ENCODE results near the gene GOLGA8S. TPM values are rescaled to one million over a fixed set of nuclear protein-coding genes. Genes with fewer than 3 reads are reported as not detected.
"Not testable (repeated sequence)": the region's sequence is repeated elsewhere in the genome, so short reads cannot be mapped to it uniquely, and the experiment has no call there.

Gene GOLGA8S
- polyA plus RNA-seq, 3 donors = 0.64 to 1.6 (median 0.95) TPM

DNA sequence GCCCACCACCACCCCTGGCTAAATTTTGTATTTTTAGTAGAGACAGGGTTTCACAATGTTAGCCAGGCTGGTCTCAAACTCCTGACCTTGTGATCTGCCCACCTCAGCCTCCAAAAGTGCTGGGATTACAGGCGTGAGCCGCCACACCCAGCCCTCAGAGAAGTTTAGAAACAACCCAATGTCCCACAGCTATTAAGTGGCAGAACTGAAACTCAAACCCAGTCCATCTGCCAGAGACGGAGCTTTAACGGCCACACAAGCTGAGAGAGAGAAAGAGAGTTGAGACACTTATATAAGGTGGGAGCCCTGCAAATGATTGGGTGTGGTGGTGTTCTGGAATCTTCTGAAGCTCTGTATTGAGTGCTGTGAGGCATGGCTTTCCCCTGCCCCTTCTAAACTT lies 43.8 kb downstream of the GOLGA8S start:
- DNase-seq = not testable (repeated sequence)

DNA sequence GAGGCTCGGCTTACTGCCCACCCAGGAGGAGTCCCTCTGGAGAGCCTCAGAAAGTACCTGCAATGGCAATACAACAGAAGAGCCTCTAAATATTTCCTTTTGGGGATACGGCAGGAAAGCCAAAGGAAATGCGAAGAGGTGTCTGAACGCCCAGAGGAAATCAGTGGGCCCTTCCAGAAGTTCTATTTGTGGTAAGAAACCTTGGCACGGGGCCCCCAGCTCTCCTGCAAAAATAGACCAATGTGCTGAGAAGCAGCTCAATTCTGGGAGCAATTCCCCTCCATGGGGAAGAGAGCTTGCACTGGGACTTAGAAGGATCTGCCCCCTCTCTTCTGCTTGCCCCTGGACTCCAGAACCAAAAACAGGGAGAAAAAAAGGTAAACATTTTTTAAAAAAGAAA lies 44.7 kb downstream of the GOLGA8S start:
- DNase-seq = not testable (repeated sequence)

- DNase-seq = no peak
These were observed 47.1 kb downstream of the GOLGA8S start for GRCh38 chr15:23401627-23402026.

- DNase-seq = no peak
These were observed 47.6 kb downstream of the GOLGA8S start for GRCh38 chr15:23402140-23402539.

DNA sequence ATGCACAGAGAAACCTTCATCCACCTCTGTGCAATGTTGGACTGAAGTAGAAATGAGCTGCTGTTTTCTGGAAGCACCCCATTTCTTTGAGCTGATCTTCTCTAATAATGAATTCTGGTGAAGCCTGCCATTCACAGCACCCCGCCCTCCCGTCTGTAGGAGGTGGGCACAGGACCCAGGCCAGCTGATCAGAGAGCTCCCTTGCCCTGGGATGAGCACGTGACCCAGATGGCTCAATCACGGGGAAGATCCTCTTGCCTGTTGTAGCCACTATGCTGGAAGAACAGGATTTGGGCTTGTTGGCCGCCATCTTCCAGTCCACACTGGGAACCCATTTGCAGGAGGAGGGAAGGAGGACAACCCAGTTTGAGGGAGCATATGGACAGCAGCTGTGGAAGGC lies 48.0 kb downstream of the GOLGA8S start:
- no peak for DNase-seq

DNA sequence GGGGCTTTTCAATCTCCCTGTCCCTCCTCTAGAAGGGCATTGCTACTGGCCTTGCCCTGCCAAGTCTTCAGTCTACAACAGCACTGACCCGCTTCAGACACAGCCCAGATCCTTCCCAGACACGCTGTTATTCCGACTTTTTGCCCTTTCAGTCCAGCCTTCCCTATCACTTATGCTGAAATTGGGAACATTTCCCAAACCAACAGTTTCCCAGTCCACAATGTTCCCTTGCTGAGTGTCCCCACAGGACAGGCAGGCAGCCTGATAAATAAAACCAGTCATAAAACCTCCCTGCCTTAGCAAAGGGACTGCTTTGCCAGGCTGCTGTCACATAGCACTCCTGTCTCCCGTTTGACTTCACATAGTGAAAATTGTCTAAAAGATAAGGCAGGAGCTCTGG lies 49.0 kb downstream of the GOLGA8S start:
- DNase-seq = no peak

DNA sequence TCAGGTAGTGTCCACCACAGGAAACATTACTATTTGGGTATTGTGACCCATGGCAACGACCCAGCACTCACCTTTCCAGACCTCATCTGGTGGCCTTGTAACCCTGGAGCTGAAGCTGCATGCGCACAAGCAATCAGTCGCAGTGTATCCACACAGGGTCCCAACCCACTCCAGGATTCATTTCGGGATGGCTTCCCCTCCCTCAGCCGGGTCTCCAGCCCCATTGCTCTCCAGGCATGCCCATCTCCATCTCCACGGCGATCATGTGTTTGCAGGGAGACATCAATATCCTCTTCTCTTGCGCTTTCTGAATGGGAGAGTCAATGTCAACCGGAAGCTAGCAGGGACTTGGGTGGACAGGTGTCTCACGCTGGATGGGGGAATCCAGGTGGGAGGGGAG lies 57.3 kb downstream of the GOLGA8S start:
- DNase-seq = no peak

- DNase-seq = not testable (repeated sequence)
These were observed 58.5 kb downstream of the GOLGA8S start for GRCh38 chr15:23412881-23413600.

Other genes with a start within 250 kb of the GOLGA8S start
- not detected for gene GOLGA6L1, start 217.9 kb upstream of the GOLGA8S start, polyA plus RNA-seq (ENCODE audit: insufficient read length in 3 of 3)
- gene GOLGA6L26, start 20.6 kb upstream of the GOLGA8S start, polyA plus RNA-seq (ENCODE audit: insufficient read length in 3 of 3) = not detected
- gene GOLGA6L2, start 92.5 kb downstream of the GOLGA8S start, polyA plus RNA-seq (ENCODE audit: insufficient read length in 3 of 3) = not detected
- gene MKRN3, start 210.9 kb downstream of the GOLGA8S start, polyA plus RNA-seq (ENCODE audit: insufficient read length in 3 of 3) = 1 to 10 TPM in 2 of 3 donors, under 1 TPM in 1; 0.36 to 2.0 (median 1.2) TPM